ENCODE data around the gene CDH3.
A peak's percentile ranks its signal among the peaks of the same experiment; 100 is the strongest.

The CDH3 gene

GRCh38 chr16:68645494-68646388 is 631 bp downstream of the CDH3 start:
- no peak for DNase-seq
- in situ Hi-C loops (cut with MboI; ENCODE audit: low pct_unique_long_range_greater_than_20kb, low sequenced_read_pairs), result no loop called here

- in situ Hi-C loops (cut with MboI; ENCODE audit: low pct_unique_long_range_greater_than_20kb, low sequenced_read_pairs), result no loop called here
- no peak for DNase-seq
Observed at GRCh38 chr16:68646953-68647659, 2.0 kb downstream of the CDH3 start.

GRCh38 chr16:68651136-68651535 is 6.0 kb downstream of the CDH3 start:
- in situ Hi-C loops (cut with MboI; ENCODE audit: low pct_unique_long_range_greater_than_20kb, low sequenced_read_pairs), result no loop called here
- no peak for DNase-seq

- DNase-seq, result no peak
- in situ Hi-C loops (cut with MboI; ENCODE audit: low pct_unique_long_range_greater_than_20kb, low sequenced_read_pairs), result no loop called here
Observed at GRCh38 chr16:68652659-68653058, 7.5 kb downstream of the CDH3 start.

- DNase-seq, result no peak
- in situ Hi-C loops (cut with MboI; ENCODE audit: low pct_unique_long_range_greater_than_20kb, low sequenced_read_pairs), result no loop called here
Observed at GRCh38 chr16:68655806-68656205, 10.7 kb downstream of the CDH3 start.

GRCh38 chr16:68656751-68657150 is 11.6 kb downstream of the CDH3 start:
- in situ Hi-C loops (cut with MboI; ENCODE audit: low pct_unique_long_range_greater_than_20kb, low sequenced_read_pairs), result no loop called here
- DNase-seq, result no peak

GRCh38 chr16:68658341-68658973 is 13.3 kb downstream of the CDH3 start:
- in situ Hi-C loops (cut with MboI; ENCODE audit: low pct_unique_long_range_greater_than_20kb, low sequenced_read_pairs), result no loop called here
- DNase-seq, result no peak

GRCh38 chr16:68658974-68659360 is 13.9 kb downstream of the CDH3 start:
- DNase-seq, result no peak
- in situ Hi-C loops (cut with MboI; ENCODE audit: low pct_unique_long_range_greater_than_20kb, low sequenced_read_pairs), result no loop called here

GRCh38 chr16:68659412-68660358 is 14.6 kb downstream of the CDH3 start:
- DNase-seq, result no peak
- in situ Hi-C loops (cut with MboI; ENCODE audit: low pct_unique_long_range_greater_than_20kb, low sequenced_read_pairs), result no loop called here

GRCh38 chr16:68660359-68660795 is 15.3 kb downstream of the CDH3 start:
- DNase-seq, result no peak
- in situ Hi-C loops (cut with MboI; ENCODE audit: low pct_unique_long_range_greater_than_20kb, low sequenced_read_pairs), result no loop called here

GRCh38 chr16:68662035-68662434 is 16.9 kb downstream of the CDH3 start:
- in situ Hi-C loops (cut with MboI; ENCODE audit: low pct_unique_long_range_greater_than_20kb, low sequenced_read_pairs), result no loop called here
- no peak for DNase-seq

GRCh38 chr16:68664297-68664696 is 19.2 kb downstream of the CDH3 start:
- in situ Hi-C loops (cut with MboI; ENCODE audit: low pct_unique_long_range_greater_than_20kb, low sequenced_read_pairs), result no loop called here
- DNase-seq, result no peak

- DNase-seq, result no peak
- in situ Hi-C loops (cut with MboI; ENCODE audit: low pct_unique_long_range_greater_than_20kb, low sequenced_read_pairs), result no loop called here
Observed at GRCh38 chr16:68665501-68665900, 20.4 kb downstream of the CDH3 start.

GRCh38 chr16:68668266-68668665 is 23.2 kb downstream of the CDH3 start:
- in situ Hi-C loops (cut with MboI; ENCODE audit: low pct_unique_long_range_greater_than_20kb, low sequenced_read_pairs), result no loop called here
- peak; percentile 63 for DNase-seq

GRCh38 chr16:68676113-68676860 is 31.2 kb downstream of the CDH3 start:
- no peak for DNase-seq
- in situ Hi-C loops (cut with MboI; ENCODE audit: low pct_unique_long_range_greater_than_20kb, low sequenced_read_pairs), result no loop called here

- in situ Hi-C loops (cut with MboI; ENCODE audit: low pct_unique_long_range_greater_than_20kb, low sequenced_read_pairs), result no loop called here
Observed at GRCh38 chr16:68681038-68681437, 35.9 kb downstream of the CDH3 start.

GRCh38 chr16:68685685-68686478 is 40.8 kb downstream of the CDH3 start:
- DNase-seq, result no peak
- in situ Hi-C loops (cut with MboI; ENCODE audit: low pct_unique_long_range_greater_than_20kb, low sequenced_read_pairs), result no loop called here

More at GRCh38 chr16:68681038-68681437, 35.9 kb downstream of the CDH3 start:
- no peak for DNase-seq

- DNase-seq, result no peak
- in situ Hi-C loops (cut with MboI; ENCODE audit: low pct_unique_long_range_greater_than_20kb, low sequenced_read_pairs), result no loop called here
Observed at GRCh38 chr16:68686905-68687304, 41.8 kb downstream of the CDH3 start.

All from KBM-7 (cell line).